Cardiac fibroblast (primary cell): ENCODE measurements around the gene LPP.
"Not testable (repeated sequence)": the region's sequence is repeated elsewhere in the genome, so short reads cannot be mapped to it uniquely, and the experiment has no call there.

Experiments
- DNase-seq, 2 donors: peaks; one replicate each; pipeline versions ENCODE4 v3.0.0 to v3.0.0-alpha.2; 2010; ENCODE audit warnings: low read depth in 2 of 2
- H3K4me3 ChIP-seq, 2 donors: replicated peaks in 1 of 2; 1 replicate in 1 of 2; 2 replicates in 1 of 2; pipeline ENCODE4 v1.5.1; 2011; ENCODE audit warnings: low read depth in 2 of 2, low read length in 2 of 2, mild to moderate bottlenecking in 2 of 2, moderate library complexity in 1 of 2
- CTCF ChIP-seq: IDR thresholded peaks from one replicate; pipeline ENCODE4 v1.5.1; 2011; ENCODE audit warnings: low read depth, mild to moderate bottlenecking, low read length, inconsistent platforms

Gene LPP

GRCh38 chr3:188627652-188628051 lies 473.7 kb downstream of the LPP start:
- H3K4me3 ChIP-seq, result no peak overlapping the region
- DNase-seq, result peak; percentile 26 to 92
- no peak for TF ChIP-seq CTCF

- TF ChIP-seq CTCF, result no peak
- DNase-seq, result peak; percentile 26 to 93
- H3K4me3 ChIP-seq, result no peak overlapping the region
Measured at GRCh38 chr3:188631291-188632010, 477.5 kb downstream of the LPP start.

GRCh38 chr3:188633206-188633605 lies 479.2 kb downstream of the LPP start:
- DNase-seq, result no peak
- no peak overlapping the region for H3K4me3 ChIP-seq
- TF ChIP-seq CTCF, result no peak

- no peak overlapping the region for H3K4me3 ChIP-seq
- TF ChIP-seq CTCF, result no peak
- no peak for DNase-seq
Measured at GRCh38 chr3:188634285-188634684, 480.3 kb downstream of the LPP start.

GRCh38 chr3:188635258-188636042 lies 481.5 kb downstream of the LPP start:
- TF ChIP-seq CTCF, result no peak
- DNase-seq, result peak in 1 of 2 donors; percentile 69
- no peak overlapping the region for H3K4me3 ChIP-seq

- not testable (repeated sequence) for DNase-seq, H3K4me3 ChIP-seq
Measured at GRCh38 chr3:188636292-188636691, 482.3 kb downstream of the LPP start.

GRCh38 chr3:188641076-188641475 lies 487.1 kb downstream of the LPP start:
- no peak for TF ChIP-seq CTCF
- H3K4me3 ChIP-seq, result no peak overlapping the region
- DNase-seq, result no peak
